Trophoblast cell (in vitro differentiated cells and primary cell): ENCODE data around the gene ANXA6.
A peak's percentile ranks its signal among the peaks of the same experiment; 100 is the strongest.

Experiments
- DNase-seq, 2 donors: peaks; one replicate each; pipeline ENCODE4 v3.0.0-alpha.2; 2016
- H2AFZ ChIP-seq: 2 replicates; pipeline ENCODE4 v1.6.1; 2013; ENCODE audit warnings: low read length, moderate library complexity, mild to moderate bottlenecking; ENCODE audit not compliant: insufficient read depth, poor library complexity
- H2AK5ac ChIP-seq: 2 replicates; pipeline ENCODE4 v1.6.1; 2013; ENCODE audit warnings: mild to moderate bottlenecking, low read length
- H2BK120ac ChIP-seq: 2 replicates; pipeline ENCODE4 v1.6.1; 2013; ENCODE audit warnings: low read length, mild to moderate bottlenecking, moderate library complexity; ENCODE audit not compliant: insufficient read depth, poor library complexity
- H2BK12ac ChIP-seq: 2 replicates; pipeline ENCODE4 v1.6.1; 2013; ENCODE audit warnings: mild to moderate bottlenecking, low read length, moderate library complexity
- H2BK5ac ChIP-seq: 2 replicates; pipeline ENCODE4 v1.6.1; 2013; ENCODE audit warnings: low read length, low read depth, moderate library complexity, mild to moderate bottlenecking; ENCODE audit not compliant: poor library complexity
- H3K14ac ChIP-seq: 2 replicates; pipeline ENCODE4 v1.6.1; 2013; ENCODE audit warnings: mild to moderate bottlenecking, low read length
- H3K18ac ChIP-seq: 2 replicates; pipeline ENCODE4 v1.6.1; 2013; ENCODE audit warnings: mild to moderate bottlenecking, low read length
- H3K23ac ChIP-seq: 2 replicates; pipeline ENCODE4 v1.6.1; 2013; ENCODE audit warnings: low read length
- H3K27ac ChIP-seq: 2 replicates; pipeline ENCODE4 v1.5.1; 2013; ENCODE audit warnings: low read depth, mild to moderate bottlenecking, inconsistent platforms, low read length, moderate library complexity
- H3K27me3 ChIP-seq: 2 replicates; pipeline ENCODE4 v1.6.1; 2013; ENCODE audit warnings: inconsistent platforms, mild to moderate bottlenecking, low read length, moderate library complexity; ENCODE audit not compliant: insufficient read depth
- H3K36me3 ChIP-seq, 2 experiments: 1 replicate in 1 of 2; 2 replicates in 1 of 2; pipeline ENCODE4 v1.6.1; 2013; ENCODE audit warnings: low read length in 2 of 2, mild to moderate bottlenecking in 2 of 2, moderate library complexity in 1 of 2; ENCODE audit not compliant: insufficient read depth in 2 of 2, control insufficient read depth in 1 of 2
- H3K4ac ChIP-seq: 2 replicates; pipeline ENCODE4 v1.6.1; 2013; ENCODE audit warnings: low read depth, mild to moderate bottlenecking, low read length, moderate library complexity
- H3K4me1 ChIP-seq, 2 experiments: 1 replicate in 1 of 2; 2 replicates in 1 of 2; pipeline ENCODE4 v1.6.1; 2013; ENCODE audit warnings: low read length in 2 of 2, mild to moderate bottlenecking in 2 of 2, moderate library complexity in 1 of 2; ENCODE audit not compliant: insufficient read depth in 2 of 2, control insufficient read depth in 1 of 2
- H3K4me2 ChIP-seq: 2 replicates; pipeline ENCODE4 v1.6.1; 2013; ENCODE audit warnings: inconsistent platforms, mild to moderate bottlenecking, low read length, moderate library complexity
- H3K4me3 ChIP-seq: 2 replicates; pipeline ENCODE4 v1.5.1; 2013; ENCODE audit warnings: mild to moderate bottlenecking, low read depth, low read length, inconsistent platforms
- H3K79me1 ChIP-seq: one replicate; pipeline ENCODE4 v1.6.1; 2013; ENCODE audit warnings: low read length
- H3K79me2 ChIP-seq: 2 replicates; pipeline ENCODE4 v1.6.1; 2013; ENCODE audit warnings: low read length, mild to moderate bottlenecking; ENCODE audit not compliant: control insufficient read depth, insufficient read depth, poor library complexity
- H3K9ac ChIP-seq: 2 replicates; pipeline ENCODE4 v1.6.1; 2013; ENCODE audit warnings: mild to moderate bottlenecking, low read length
- H3K9me3 ChIP-seq: 2 replicates; pipeline ENCODE4 v1.6.1; 2013; ENCODE audit warnings: low read depth, mild to moderate bottlenecking, control low read depth, inconsistent platforms, low read length; ENCODE audit not compliant: insufficient read depth
- H4K12ac ChIP-seq: 2 replicates; pipeline ENCODE4 v1.6.1; 2013; ENCODE audit warnings: low read depth, mild to moderate bottlenecking, low read length, moderate library complexity
- H4K8ac ChIP-seq: 2 replicates; pipeline ENCODE4 v1.6.1; 2013; ENCODE audit warnings: low read depth, mild to moderate bottlenecking, low read length, moderate library complexity
- H4K91ac ChIP-seq: one replicate; pipeline ENCODE4 v1.6.1; 2013; ENCODE audit warnings: low read depth, mild to moderate bottlenecking, low read length, moderate library complexity
- WGBS: extraction: QIAGEN DNeasy Blood & Tissue Kit; methylation state at CpG from one replicate; pipeline ENCODE4 v1.1.7; 2013; ENCODE audit warnings: missing lambda C conversion rate; ENCODE audit not compliant: insufficient read length, insufficient coverage; ENCODE audit errors: extremely low coverage; 5-methylcytosine and 5-hydroxymethylcytosine counted together

The ANXA6 gene

DNA sequence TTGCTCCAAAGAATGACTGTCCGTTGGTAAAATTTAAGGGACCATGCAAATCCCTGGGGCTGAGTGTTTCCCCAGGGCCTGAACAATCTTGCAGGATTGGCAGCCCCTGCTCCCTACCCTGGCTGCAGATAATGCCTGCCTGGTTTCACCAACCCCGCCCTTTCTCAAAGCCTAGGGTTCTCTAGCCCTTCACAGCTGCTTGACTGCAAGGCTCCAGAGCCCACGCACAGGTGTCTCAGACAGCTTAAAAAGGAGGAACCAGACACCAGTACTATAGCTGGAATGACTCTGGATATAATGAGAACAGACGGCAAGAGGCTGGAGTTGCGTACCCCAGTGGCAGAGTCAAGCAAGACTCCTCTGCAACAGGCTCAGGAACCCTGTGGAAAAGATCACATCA lies 51.5 kb downstream of the ANXA6 start:
- Histone ChIP-seq H3K4ac (no peak overlapping the region), H3K27ac (no peak overlapping the region), H3K27me3 (no peaks in the 10 kb centered on the region), H3K18ac (no peak overlapping the region), H2BK120ac (no peak overlapping the region), H3K9ac (no peak overlapping the region), H2BK12ac (no peak overlapping the region), H3K4me2 (no peak overlapping the region), H3K14ac (no peak overlapping the region), H2AFZ (no peak overlapping the region), H4K12ac (no peak overlapping the region), H2BK5ac (no peak overlapping the region), H3K9me3 (no peaks in the 10 kb centered on the region), H3K4me3 (no peak overlapping the region), H4K91ac (no peak overlapping the region), H3K79me1 (no peaks in the 10 kb centered on the region), H3K4me1 (no peaks in the 10 kb centered on the region), H3K23ac (no peak overlapping the region), H2AK5ac (no peak overlapping the region), H3K79me2 (no peaks in the 10 kb centered on the region), H4K8ac (no peak overlapping the region), H3K36me3 (peaks cover 35 to 51% of the 10 kb centered on the region in 2 experiments)
- no CpG with 5 or more reads among the region's 5 CpGs for WGBS
- no peak for DNase-seq

DNA sequence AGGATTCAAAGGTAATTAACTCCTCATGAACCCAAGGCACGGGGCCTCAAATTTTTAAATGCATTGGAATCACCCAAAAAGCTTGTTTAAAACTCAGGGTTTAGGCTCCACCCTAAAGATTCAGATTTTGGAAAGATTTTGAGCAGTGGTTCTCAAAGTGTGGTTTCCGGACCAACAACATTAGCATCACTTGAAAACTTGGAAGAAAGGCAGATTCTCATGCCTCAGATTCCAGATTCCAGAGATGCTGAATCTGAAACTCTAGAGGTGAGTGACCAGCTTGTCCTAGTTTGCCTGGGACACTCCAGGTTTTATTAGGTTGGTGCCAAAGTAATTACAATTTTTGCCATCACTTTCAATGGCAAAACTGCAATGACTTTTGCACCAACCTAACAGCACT lies 52.0 kb downstream of the ANXA6 start:
- H3K18ac ChIP-seq = no peak overlapping the region
- H2BK5ac ChIP-seq = no peak overlapping the region
- peak in 1 of 2 donors; percentile 69 for DNase-seq
- no peak overlapping the region for H4K12ac ChIP-seq
- H2AFZ ChIP-seq = no peak overlapping the region
- no peak overlapping the region for H3K4me3 ChIP-seq
- H3K4me1 ChIP-seq = no peaks in the 10 kb centered on the region
- H3K79me2 ChIP-seq = no peaks in the 10 kb centered on the region
- H2AK5ac ChIP-seq = no peak overlapping the region
- no peak overlapping the region for H4K91ac ChIP-seq
- H3K4ac ChIP-seq = no peak overlapping the region
- H3K36me3 ChIP-seq = peaks cover 35 to 54% of the 10 kb centered on the region in 2 experiments
- no peak overlapping the region for H4K8ac ChIP-seq
- no peak overlapping the region for H3K27ac ChIP-seq
- WGBS = no CpG with 5 or more reads among the region's 2 CpGs
- H3K27me3 ChIP-seq = no peaks in the 10 kb centered on the region
- H3K14ac ChIP-seq = no peak overlapping the region
- no peak overlapping the region for H3K4me2 ChIP-seq
- no peaks in the 10 kb centered on the region for H3K79me1 ChIP-seq
- no peaks in the 10 kb centered on the region for H3K9me3 ChIP-seq
- H2BK120ac ChIP-seq = no peak overlapping the region
- H3K9ac ChIP-seq = no peak overlapping the region
- H2BK12ac ChIP-seq = no peak overlapping the region
- H3K23ac ChIP-seq = no peak overlapping the region

DNA sequence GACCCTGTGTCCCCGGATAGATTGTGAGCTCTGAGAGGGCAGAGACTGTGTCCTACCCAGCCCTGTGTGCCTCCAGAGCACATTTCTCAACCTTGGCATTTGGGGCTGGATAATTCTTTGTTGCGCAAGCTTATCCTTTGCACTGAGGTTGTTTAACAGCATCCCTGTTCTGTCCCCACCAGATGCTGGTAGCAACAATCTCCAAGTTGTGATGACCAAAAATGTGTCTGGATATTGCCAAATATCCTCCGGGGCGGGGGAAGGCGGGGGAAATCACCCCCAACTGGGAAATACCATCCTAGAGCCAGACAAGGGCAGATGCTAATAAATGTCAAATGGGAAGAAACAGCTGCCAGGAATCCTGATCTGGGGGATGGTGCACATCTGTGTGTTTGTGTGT lies 52.8 kb downstream of the ANXA6 start:
- H3K27ac ChIP-seq = no peak overlapping the region
- no peaks in the 10 kb centered on the region for H3K4me1 ChIP-seq
- H3K4me2 ChIP-seq = no peak overlapping the region
- no peaks in the 10 kb centered on the region for H3K79me2 ChIP-seq
- no CpG with 5 or more reads among the region's 5 CpGs for WGBS
- no peak overlapping the region for H2BK12ac ChIP-seq
- peak; percentile 97 to 100 for DNase-seq
- no peak overlapping the region for H3K4me3 ChIP-seq
- no peak overlapping the region for H3K9ac ChIP-seq
- no peak overlapping the region for H2AFZ ChIP-seq
- no peak overlapping the region for H2AK5ac ChIP-seq
- no peaks in the 10 kb centered on the region for H3K9me3 ChIP-seq
- H3K18ac ChIP-seq = no peak overlapping the region
- H2BK120ac ChIP-seq = no peak overlapping the region
- no peak overlapping the region for H4K12ac ChIP-seq
- no peaks in the 10 kb centered on the region for H3K27me3 ChIP-seq
- H3K79me1 ChIP-seq = no peaks in the 10 kb centered on the region
- no peak overlapping the region for H3K14ac ChIP-seq
- no peak overlapping the region for H3K23ac ChIP-seq
- no peak overlapping the region for H2BK5ac ChIP-seq
- no peak overlapping the region for H3K4ac ChIP-seq
- H4K91ac ChIP-seq = no peak overlapping the region
- H3K36me3 ChIP-seq = peaks cover 33 to 56% of the 10 kb centered on the region in 2 experiments
- H4K8ac ChIP-seq = no peak overlapping the region

DNA sequence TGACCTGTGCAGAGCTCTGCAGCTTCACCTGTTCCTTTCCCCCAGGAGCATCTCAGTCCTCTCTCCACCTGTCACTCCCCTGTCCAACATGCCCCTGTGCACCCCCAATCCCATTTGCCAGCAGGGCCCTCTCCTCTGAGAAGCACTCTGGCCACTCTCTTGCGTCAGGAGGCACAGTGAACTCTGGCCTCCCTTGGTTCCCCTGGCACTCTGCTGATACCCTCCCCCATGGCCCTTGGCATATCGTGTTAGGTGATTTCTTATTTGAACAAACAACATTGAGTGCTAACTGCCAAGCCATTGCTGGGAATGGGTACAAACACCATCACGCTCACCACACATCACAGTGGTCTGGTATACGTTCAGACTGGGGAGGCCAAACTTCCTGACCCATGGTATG lies 55.8 kb downstream of the ANXA6 start:
- Histone ChIP-seq H4K12ac (no peak overlapping the region), H2AFZ (no peak overlapping the region), H2BK5ac (no peak overlapping the region), H3K9me3 (no peaks in the 10 kb centered on the region), H4K91ac (peak overlapping the region; percentile 6), H3K27me3 (no peaks in the 10 kb centered on the region), H3K9ac (no peak overlapping the region), H3K27ac (no peak overlapping the region), H3K18ac (no peak overlapping the region), H2AK5ac (no peak overlapping the region), H3K4ac (no peak overlapping the region), H3K79me1 (no peaks in the 10 kb centered on the region), H3K4me2 (no peak overlapping the region), H3K79me2 (no peaks in the 10 kb centered on the region), H3K4me3 (no peak overlapping the region), H3K14ac (no peak overlapping the region), H3K23ac (no peak overlapping the region), H2BK120ac (no peak overlapping the region), H3K4me1 (peaks cover 0 to 2% of the 10 kb centered on the region in 2 experiments), H4K8ac (no peak overlapping the region), H2BK12ac (no peak overlapping the region), H3K36me3 (peaks cover 17 to 34% of the 10 kb centered on the region in 2 experiments)
- no CpG with 5 or more reads among the region's 4 CpGs for WGBS
- no peak for DNase-seq
